HG03196 (cell line): ENCODE results near the gene DCLRE1C.
"Not testable (repeated sequence)": the region's sequence is repeated elsewhere in the genome, so short reads cannot be mapped to it uniquely, and the experiment has no call there.

Experiments
- ATAC-seq: cut with Tn5 transposase; IDR thresholded peaks from one replicate; pipeline ENCODE4 v1.9.1; 2021; ENCODE audit not compliant: unreplicated experiment

Gene DCLRE1C

DNA sequence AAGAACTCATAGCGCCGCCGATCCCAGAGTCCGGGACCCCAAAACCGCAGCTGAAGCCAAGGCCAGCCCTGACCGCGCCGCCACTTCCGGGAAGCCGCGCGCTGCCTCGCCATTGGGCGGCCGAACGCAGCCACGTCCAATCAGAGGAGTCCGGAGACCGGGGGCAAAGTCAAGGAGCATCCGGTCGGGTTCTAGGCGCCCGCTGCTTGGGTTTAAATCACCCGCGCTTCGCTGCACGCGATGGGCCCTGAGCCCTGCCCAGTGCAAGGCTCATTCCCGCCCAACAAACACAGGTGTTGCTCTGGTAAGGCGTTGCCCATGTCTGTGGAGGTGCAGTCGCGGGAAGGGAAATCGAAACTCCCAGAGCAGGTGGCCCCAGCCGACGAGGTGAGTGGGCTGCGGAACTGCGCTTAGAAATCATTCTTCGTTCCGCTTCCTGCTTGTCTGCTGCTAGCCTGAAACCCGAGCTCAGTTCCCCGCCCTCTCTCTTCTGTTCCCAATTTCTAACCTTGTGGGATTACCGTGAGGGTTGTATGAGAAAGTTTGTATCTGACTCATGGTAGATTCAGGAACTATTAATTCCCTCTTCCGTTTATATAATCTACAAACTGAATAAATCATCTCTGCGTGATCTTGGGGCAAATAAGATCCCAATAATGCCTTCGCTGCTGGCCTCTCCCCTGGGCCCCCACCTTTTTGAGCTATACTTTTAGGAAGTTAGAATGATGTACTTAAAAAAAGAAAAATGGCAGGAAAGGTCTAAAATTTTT is at the start of gene DCLRE1C:
DCLRE1C (minus strand) TSS at position 96 of the 770 bp plus-strand sequence; CDS start at position 10, 86 bp downstream.
- ATAC-seq, result peak; percentile 73

- ATAC-seq, result no peak
Measured at GRCh38 chr10:14995964-14996565, 42.2 kb upstream of the DCLRE1C start.

GRCh38 chr10:14993500-14994455 is 39.9 kb upstream of the DCLRE1C start:
- not testable (repeated sequence) for ATAC-seq

DNA sequence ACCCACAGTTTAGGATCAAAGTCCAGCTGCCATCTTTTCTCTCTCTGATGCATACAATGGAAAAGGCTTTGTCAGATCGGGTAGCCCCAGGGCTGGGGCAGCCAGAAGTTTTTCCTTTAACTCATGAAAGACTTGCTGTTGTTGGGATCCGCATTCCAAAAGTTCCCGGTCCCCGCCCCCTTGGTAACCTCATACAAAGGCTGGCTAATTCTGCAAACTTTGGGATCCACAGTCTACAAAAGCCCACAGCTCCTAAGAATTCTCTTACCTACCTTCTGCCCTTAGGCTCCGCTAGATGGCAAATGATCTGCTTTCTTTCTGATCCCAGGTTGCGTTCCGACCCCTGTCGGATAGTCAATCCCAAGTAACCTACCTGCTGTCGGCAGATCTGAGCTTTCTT is 38.4 kb upstream of the DCLRE1C start:
- ATAC-seq, result not testable (repeated sequence)

DNA sequence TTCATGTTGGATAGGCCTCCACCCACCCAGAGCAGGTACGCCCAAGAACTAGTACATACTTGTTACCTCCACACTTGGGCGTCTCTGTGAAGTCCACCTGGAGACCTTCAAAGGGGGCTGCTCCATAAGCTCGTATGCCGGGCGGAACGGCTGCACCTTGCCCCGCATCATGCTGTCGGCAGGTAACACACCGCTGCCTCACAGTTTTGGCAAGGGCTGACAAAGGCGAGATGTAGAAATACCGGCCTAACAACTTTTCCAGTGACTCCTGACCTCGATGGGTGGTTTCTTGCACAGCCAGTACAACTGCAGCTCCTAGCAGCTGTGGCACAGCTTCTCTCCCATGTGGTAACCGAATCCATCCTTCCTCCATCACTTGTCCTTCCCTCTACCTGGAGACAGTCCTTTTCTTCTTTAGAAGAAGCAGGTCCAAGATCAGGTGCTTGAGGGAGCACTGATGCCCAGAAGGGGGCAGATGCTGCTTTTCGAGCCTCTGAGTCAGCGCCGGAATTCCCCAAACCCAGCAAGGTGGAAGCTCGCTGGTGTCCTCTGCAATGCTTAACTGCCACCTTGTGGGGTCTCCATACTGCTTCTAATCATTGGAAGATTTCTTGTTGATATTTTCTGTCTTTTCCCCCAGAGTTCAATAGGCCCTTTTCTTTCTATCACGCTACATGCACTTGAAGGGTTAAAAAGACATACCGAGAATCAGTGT is 37.3 kb upstream of the DCLRE1C start:
- not testable (repeated sequence) for ATAC-seq

- ATAC-seq, result not testable (repeated sequence)
Measured at GRCh38 chr10:14989552-14989951, 35.7 kb upstream of the DCLRE1C start.

DNA sequence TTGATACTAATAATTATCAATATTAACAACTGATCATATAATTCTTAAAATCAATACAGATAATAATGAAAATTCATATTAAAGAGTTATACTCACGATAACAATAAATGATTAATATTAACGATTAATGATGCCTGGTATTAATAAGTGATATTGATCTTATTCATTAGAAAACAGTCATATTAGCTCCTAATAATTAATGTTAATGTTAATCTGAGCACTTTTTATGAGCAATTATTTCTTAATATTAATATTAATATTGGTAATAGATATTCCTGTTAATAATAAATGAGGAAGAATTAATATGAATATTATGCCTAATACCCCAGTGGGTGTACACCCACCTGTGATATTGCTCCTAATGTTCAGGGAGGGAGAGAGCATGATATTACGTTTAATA is 28.8 kb upstream of the DCLRE1C start:
- no peak for ATAC-seq

DNA sequence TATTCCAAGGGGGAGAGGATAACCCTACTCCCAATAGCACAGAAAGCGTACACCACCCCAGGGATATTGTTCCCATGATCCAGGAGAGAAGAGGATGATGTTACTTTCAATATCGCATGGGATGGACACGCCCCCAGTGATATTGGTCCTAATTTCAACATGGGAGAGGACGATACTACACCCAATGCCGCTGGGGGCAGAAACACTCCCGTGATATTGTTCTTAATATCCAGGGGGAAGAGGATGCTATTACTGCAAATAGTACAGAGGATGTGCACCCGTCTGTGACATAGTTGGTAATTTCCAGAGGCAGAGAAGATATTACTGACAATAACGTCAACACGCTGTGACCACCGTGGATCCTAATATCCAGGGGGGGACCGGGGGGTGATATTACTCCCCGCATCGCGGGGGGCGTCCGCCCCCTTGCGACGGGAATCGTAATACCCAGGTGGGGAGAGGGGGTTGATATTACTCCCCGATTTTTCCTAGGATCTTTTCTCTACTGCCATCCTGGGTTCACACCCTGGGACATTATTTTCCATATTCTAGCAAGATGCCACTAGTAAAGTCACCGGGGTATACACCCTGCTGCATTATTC is 21.9 kb upstream of the DCLRE1C start:
- no peak for ATAC-seq

DNA sequence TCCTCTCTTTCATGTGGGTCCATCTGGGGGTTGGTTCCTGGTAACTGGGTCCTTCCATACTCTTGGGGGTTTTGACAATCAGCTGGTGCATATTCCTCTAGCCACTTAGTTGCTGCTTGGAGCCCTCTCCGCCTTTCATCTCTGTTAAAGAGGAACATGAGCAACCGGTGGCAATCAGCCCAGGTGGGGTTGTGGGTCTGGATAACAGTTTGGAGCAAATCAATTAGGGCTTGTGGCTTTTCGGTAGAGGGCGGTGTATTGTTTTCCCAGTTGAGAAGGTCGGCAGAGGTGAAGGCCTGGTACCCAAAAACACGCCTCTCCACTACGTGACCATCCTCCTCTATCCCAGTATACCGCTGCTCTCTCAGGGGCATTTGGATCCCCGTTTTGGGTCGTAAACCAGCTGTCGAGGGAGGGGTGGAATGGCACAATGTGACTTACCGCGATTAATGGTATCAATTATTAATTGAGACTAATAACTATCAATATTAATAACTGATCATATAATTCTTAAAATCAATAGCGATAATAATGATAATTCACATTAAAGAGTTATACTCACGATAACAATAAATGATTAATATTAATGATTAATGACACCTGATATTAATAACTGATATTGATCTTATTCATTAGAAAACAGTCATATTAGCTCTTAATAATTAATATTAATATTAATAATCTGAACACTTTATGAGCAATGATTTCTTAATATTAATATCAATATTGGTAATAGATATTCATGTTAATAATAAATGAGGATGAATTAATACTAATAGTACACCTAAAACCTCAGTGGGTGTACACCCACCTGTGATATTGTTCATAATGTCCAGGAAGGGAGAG is 20.5 kb upstream of the DCLRE1C start:
- not testable (repeated sequence) for ATAC-seq

DNA sequence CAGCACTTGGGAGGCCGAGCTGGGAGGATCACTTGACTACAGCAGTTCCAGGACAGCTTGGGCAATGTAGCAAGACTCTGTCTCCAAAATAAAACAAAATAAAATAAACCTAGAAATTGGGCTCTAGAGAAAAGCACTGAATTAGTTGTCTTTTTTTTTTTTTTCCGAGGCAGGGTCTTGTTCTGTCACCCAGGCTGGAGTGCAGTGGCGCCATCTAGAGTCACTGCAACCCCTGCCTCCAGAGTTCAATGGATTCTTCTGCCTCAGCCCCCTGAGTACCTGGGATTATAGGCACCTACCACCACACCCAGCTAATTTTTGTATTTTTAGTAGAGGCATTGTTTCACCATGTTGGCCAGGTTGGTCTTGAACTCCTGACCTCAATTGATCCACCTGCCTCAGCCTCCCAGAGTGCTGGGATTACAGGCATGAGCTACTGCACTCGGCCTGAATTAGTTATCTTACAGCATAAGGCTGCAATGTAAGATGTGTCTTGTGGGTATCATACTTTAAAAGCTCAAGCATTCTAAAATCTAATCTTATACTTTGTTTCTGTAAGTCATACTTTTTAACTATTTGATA is 18.1 kb upstream of the DCLRE1C start:
- no peak for ATAC-seq

DNA sequence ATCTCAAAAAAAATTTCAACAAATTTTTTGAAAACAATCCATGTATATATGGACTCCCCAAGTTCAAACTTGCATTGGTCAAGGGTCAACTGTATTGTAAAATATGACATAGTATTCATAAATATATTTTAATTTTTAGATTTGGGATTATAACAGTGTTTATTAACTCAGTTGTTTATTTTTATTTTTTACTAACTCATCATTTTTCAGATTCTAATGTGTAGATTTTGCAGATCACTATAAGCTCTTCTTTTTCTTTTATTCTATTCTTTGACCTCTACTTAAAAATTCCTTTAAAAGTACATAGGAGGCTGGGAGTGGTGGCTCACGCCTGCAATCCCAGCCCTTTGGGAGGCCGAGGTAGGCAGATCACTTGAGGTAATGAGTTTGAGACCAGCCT is 14.0 kb upstream of the DCLRE1C start:
- ATAC-seq, result no peak

DNA sequence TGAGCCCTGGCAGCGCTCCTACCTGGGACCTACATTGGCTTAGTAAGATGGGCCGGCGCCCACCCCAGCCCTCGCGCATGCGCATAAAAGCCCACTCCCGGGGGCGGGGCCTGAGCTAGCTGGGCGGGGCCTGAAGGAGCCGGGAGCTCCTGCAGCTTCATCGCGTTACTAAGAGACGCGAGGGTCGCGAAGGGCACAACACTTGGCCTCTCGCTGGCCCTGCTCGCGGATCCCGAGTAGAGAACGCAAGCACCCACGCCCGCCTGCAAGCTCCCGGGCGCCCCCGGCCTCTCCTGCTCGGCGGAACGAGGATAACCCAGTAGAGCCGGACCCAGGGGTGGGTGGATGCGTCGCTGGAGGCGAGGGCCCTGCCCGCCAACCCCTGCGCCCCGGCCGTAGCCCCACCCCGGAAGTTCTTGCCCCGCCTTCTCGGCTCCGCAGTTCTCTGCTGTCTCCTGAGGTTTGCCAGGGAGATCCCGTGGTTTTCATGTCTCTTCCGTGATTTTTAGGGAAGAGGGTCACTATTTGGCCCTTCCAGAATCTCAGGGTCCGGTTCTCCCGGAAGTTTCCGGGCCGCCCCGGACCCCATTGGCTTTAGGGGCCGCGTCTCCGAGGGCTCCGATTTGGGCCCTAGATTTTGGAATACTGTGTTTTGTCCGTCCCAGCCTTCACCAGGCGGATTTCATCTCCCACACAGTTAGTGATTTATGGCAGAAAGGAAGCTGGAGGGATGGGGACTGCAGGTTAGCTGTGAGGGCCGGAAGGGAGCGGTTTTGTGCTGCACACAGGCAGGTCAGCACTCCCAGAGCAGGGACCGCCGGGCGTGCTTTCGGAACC is 5.5 kb upstream of the DCLRE1C start, which contains the start of gene MEIG1:
MEIG1 (plus strand) TSS at position 168 of the 837 bp plus-strand sequence. CDS start 7,081 bp downstream, outside the sequence.
- peak; percentile 79 for ATAC-seq

DNA sequence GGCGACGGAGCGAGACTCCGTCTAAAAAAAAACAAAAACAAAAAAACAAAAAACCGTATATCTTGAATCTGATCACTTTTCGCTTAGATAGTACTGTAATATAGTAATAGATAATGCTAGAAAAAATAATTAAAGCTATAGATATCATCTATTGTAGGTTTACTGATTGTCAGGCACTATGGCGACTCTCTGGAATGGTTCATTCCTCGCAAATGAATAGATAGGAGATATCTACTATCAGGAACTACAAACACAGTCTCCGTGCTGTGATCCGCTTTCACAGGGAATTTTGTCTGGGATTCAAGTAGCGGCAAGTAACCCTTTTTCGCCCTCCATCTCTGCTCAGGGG is 5.0 kb upstream of the DCLRE1C start:
- ATAC-seq, result no peak

GRCh38 chr10:14954934-14955333 is 1.0 kb upstream of the DCLRE1C start:
- no peak for ATAC-seq

DNA sequence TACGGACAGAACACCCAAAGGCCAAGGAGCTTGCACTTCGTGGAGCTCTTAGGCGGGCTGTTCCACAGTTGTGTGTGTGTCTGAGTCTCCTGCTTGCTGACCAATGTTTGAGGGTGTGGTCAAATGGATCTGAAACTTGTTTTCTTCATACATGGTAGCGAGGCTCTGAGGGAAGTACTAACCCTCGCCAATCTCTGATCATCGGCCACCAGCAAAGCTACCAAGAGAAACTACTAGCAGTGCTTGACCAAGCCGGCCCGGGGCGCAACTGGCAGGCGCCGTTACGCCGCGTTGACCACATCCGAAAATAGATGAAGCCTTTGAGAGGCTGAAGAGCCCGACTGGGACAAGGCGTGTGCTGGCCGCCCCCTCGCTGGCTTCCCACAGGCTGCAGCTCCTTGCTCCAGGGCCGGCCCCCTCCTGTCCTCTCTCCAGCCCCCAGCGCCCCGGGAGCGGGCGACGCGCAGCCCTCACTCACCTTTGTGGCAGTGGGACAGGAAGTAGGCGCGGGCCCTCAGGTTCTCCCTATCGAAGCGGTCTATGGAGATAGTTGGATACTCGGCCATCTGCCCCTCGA is 384 bp downstream of the DCLRE1C start:
- peak; percentile 33 for ATAC-seq

DNA sequence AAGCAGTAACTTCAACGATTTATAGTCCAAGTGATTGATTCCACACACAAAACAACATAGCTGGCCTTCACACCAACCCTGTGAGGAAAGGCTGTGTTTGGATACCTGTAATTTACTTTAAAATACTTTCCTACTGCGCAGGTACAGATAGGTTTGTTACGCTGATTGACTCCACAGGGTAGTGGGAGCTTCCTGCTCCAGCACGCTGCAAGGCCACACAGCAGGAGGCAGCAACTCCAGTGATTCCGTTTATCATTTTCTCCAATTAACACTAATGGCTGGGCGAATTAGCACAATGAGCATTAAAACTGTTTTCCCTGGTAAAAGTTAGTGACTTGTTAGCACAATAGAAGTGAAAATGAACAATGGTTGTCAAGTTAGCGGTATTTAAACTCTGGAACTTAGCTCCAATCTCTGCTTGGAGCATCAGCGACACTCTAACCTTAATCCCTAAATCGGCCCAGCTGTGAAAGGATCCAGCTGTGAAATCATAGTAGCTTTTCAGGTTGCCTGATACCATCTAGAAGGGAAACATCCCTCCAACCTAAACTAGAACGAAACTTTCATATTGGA is 959 bp downstream of the DCLRE1C start:
- ATAC-seq, result no peak

GRCh38 chr10:14949291-14949690 is 4.6 kb downstream of the DCLRE1C start:
- no peak for ATAC-seq
